HG02970 (cell line): ENCODE results near the gene CENPP.
"Not testable (repeated sequence)": the region's sequence is repeated elsewhere in the genome, so short reads cannot be mapped to it uniquely, and the experiment has no call there.

Source experiments
- ATAC-seq: cut with Tn5 transposase; IDR thresholded peaks from one replicate; pipeline ENCODE4 v1.9.1; 2021; ENCODE audit warnings: mild to moderate bottlenecking, moderate library complexity, moderate number of reproducible peaks; ENCODE audit not compliant: unreplicated experiment, low FRiP score

CENPP gene

DNA sequence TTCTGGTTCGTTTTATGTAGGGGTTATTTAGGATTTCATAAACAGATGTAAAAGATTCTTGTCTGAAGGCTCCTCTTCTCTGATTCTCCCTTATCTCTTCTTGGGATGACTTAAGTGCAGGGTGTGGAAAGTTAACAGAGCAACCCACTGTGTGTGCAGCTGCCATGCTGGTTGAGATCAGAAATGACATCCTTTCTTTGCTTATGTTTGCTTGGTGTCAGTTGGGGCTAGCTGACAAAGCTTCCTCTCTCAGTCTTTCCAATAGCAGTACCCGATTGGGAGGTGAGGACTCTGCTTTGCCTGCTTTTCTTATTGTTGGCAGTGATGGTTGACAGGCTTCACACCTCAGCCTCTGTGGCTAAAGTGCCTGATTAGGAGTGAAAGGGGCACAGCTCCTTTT lies 52.1 kb downstream of the CENPP start:
- ATAC-seq, result no peak

DNA sequence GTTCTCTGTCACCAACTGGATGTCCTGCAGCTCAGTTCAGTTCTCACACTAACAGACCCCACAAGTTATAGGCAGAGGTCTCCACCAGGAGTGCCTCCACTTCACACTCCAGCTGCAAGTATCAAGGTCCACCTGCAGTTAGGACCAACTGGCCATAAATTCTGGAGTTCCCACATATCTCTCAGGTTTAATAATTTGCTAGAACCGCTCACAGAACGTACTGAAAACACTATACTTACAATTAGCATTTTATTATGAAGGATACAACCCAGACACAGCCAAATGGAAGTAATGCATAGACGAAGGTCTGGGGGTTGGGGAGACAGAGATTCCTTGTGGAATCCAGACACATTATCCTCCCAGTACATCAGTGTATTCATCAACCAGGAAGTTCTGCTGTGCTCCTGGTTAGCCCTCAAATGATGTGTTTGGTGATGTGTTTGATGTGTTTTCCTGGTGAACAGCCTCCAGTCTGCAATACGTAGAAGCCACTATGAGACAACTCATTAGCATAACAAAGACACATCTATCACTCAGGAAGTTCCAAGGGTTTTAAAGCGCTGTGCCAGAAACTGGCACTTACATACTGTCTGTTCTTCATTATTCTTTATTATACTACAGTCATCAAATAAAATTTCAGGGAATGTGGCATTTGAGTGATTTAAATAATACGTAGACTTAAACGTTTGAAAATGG lies 53.3 kb downstream of the CENPP start:
- no peak for ATAC-seq

DNA sequence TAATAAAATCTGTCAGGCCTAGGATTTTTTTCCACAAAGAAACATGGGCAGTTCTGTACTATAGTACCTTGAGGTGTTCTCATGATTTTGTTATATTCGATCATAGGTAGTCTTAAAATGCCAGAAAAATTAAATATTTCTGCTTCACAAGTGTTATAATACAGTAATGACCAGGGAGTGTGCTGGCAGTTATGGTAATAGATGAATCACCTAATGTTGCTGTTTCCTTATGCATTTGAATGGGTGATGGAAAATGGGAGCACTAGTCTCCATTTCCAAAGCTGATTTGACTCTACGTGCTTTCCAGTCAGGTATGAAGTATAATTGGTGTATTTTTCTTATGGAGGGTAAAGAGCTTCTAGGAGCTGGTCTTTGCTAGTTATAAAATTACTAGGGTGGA lies 54.9 kb downstream of the CENPP start:
- no peak for ATAC-seq

DNA sequence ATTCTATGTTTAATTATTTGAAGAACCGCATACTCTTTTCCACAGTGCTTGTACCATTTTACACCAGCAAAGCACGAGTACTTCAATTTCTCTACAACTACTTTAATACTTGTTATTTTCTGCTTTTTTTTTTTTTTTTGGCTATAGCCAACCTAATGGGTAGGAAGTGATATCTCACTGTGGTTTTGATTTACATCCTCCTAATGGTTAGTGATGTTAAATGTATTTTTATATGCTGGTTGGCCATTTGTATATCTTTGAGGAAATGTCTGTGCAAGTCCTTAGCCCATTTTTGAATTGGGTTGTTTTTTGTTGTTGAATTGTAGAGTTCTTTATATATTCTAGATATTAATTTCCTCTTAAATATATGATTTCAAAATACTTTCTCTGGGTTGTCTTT lies 56.0 kb downstream of the CENPP start:
- ATAC-seq, result no peak

DNA sequence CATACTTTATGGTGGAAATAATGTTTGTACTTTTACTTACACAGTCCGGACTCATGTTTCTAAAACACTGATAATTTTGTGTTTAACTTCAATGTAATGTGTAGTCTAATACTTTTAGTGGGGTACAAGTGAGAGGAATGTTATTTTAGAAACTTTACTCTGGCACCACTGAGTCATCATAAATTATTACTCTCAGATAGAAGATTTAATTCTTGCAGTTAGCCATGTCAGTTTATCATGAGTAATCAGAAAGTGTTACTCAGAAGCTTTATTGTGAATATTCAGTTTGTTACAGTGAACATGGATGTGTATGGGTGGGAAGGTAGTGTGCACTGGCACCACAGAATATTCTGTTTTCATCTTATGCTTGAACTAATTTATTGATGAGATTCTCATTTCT lies 58.6 kb downstream of the CENPP start:
- ATAC-seq, result no peak

DNA sequence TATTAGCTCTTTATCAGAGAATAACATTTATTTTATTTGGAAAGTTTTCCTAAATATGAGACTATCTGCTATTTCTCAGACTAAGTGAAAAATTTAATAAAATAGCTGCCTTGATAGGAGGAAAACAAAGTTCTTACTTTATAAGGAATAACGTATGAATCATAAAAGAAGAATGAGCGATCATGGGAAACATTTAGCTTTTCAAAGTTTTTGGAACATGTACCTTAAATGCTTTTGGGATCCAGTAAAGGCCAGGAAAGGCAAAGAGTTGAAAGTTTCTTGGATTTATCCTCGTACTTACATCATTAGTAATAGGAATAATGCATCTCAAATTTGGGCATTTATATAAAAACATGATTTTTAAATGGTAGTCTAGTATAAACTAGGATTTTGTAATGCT lies 59.2 kb downstream of the CENPP start:
- no peak for ATAC-seq

DNA sequence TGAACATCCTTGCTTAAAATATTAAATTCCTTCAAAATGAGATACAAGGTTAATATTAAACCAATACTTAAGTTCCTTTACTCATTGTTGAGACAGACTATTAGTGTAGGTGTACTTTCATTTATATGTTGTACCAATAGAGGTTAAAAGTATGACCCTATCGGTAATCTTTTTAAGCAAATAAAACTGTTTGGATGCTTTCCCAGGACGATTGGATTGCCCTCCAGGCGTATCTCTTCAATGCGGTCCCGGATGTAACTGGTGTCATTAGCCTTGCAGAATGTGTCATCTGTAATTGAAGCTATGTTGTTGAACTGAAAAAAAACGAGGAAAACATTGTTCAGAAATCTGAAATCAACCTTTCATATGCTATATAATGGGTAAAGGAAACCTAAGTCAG lies 59.7 kb downstream of the CENPP start:
- no peak for ATAC-seq

DNA sequence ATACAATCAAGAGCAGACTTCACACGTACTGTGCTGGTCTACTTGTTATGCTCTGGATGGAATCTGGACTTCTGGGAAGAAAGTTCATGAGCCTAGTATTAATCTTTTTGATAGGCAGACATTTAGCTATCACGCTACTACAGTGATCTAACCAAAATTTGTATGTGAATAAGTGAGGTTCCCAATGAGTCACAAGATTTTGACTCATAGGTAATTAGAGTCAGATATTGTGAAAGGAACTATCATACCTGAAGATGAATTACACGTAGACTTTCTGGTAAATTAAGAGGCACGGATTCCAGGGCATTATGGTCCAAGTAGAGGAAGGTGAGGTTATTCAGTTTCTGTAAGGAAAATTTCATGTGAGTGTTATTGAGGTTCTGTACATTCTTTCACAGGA lies 60.2 kb downstream of the CENPP start:
- no peak for ATAC-seq

DNA sequence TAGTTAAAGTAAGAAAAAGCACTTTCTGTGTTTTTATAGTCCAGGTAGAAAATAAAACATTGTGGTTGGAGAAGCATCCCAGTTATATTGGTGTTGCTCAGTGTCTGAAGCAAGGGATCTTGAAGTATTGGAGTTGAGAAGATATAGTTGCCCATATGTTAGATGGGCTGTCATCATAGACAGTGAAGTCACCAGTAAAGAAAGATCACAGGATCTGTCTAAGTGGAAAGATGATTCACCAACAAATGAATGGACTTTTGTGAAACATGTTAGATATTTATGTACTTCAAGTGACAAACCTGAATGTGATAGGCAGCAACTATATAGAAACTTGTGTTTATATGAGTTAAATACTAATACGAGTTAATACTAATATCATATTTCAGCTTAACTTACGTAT lies 66.9 kb downstream of the CENPP start:
- no peak for ATAC-seq

DNA sequence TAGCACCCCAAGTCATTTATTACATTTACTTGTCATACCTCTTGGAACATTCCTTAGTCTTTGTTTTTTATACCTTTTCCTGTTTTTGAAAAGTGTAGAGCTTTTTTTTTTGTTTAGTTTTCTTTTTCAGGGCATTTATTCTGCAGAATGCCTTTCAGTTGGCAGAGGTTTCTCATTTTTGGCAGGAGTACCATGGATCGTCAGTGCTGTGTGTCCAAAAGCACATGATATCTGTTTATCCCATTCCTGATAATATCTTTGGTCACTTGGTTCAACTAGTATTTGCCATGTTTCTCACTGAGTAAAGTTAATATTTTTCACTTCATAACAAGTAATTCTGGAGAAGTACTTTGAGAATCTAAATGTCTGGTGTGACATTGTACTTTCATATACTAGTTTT lies 67.9 kb downstream of the CENPP start:
- ATAC-seq, result no peak

DNA sequence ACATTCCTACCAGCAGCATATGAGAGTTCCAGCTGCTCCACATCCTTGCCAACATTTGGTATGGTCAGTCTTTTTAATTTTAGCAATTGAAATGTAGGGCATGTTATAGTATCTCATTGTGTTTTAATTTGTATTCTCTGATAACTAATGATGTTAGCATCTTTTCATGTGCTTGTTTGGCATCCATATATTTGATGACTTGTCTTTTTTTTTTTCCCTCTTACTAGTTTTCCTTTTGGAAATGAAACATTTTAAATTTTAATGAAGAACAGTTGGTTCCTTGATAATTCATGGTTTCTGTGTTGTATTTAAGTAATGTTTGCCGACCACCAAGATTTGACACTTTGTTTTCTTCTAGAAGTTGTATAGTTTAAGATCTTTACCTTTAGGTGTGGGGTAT lies 69.9 kb downstream of the CENPP start:
- ATAC-seq, result no peak

DNA sequence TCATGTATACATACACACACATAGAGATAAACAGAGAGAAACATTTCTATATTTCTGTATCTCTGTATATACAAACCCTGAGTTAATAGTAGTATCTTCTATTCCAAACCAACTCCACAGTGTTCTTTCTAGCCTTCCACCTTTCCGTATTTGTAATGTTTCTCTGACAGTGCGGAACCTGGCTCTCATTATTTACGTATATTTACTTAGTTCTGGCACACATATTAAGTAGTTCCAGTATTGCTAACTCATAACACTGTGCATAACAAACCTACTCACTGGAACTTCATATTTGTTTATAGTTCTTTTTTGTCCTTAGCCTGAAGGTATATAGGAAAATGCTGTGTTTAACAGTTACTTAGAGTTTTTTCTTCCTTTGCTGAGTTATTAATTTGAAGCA lies 72.1 kb downstream of the CENPP start:
- no peak for ATAC-seq

DNA sequence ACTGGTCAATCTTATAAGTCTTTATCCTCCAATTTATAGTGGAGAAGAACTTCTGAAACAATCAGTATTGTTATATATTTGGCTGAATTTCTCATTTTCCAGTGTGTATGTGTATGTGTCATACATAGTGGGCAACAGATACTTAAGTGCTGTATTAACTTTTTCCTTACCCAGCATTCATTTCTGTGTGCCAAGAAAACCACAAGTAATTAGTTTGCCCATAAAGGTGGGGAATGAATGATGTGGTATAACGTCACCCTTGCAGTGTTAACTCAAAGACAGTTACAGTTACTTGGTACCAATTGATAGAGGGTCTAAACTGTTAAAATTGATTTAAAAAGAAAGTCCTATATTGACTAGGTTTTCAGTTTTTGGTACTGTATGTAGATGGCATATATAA lies 76.6 kb downstream of the CENPP start:
- no peak for ATAC-seq

DNA sequence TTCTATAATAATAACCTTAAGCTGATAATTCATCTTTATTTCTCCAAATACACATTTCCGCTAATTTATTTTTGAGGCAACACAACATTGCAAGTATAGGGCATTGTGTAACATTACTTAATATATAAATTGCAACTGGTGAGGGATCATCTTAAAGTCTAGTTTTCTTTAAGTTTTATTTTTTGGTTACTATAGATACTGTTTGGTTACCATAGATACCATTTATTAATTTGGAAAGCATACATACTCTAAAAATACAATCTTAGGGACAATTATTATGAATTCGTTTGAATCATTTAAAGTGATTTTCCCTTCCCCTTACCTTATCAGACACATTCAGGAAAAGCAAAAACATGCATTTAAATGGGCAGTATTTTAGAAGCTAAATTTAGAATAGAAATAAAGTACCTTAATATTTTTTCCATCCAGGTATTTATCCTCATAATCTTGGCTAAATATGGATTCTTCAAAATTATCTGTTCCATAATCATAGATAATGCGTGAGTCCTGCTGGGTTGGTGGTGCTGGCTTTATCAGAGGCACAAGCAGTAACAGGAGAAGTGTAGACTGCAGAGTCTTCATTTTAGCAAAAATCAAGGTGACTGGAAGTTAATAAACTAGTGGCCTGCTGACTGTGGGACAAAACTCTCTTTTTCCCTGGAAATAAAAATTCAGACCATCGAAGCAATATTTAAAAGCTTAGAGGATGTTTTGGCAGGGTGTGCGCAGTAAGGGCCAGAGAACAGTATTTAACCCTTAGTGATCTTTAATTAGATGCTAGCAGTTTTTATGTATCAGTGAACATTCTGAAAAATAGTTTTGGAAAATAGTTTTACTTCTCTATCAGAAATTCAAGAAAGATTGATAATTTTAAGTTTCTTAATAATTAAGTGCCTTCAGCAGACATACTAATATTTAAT lies 77.3 kb downstream of the CENPP start:
- ATAC-seq, result no peak

DNA sequence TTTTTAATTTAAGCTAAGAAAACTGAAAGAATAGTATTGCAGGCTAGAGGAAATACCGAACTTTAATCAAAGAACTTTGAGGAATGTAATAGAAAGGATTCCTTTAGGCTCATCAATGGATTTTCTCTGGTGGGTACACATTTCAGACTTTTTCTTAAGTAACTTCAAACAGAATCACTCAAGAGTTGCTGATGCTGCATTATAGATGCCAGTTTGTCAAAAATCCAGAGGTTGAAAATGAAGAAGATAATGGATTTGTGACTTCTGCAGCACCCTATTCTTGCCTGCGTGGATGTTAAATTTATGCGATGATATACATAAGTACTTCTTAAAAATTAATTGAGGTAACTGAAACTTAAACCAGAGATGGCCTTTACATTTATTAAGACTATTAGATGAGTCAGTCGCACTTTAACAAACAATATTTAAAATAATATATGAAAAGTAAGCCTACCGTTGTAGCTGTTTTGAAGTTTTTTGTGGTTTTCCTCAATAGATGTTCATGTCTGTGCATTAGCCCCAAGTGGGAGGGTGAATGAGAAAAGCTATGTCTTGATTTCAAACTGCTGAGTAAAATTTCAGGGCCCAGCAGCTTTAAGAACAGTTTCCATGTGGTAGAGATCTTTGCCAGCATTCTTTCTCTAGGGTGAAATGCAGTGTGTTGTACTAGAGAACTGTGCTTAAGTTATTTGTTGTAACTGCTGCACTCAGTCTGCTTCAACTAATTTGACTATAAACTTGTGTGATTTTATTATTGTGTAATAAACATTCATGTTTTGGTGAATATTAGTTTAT lies 78.5 kb downstream of the CENPP start, which contains the start of gene OGN:
OGN (minus strand) TSS at position 537 of the 795 bp plus-strand sequence. CDS start 1,171 bp downstream, outside the sequence.
- no peak for ATAC-seq

DNA sequence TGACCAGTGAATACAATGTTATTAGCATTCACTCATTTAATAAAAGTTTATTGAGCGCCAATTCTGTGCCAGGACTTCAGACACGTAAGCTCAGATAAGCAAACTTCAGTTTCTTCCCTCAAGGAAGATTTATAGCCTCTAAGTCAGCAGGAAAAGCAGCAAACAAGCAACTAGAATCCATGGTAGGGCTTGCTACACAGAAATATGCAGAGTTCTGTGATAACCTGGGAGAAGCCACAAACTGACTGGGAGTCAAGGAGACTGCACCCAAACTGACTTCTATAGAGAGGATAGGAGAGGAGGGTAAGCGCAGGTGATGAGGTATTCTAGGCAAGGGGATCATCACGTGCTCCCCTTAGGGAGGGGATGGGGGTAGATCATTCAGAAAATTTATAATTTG lies 80.1 kb downstream of the CENPP start:
- no peak for ATAC-seq

DNA sequence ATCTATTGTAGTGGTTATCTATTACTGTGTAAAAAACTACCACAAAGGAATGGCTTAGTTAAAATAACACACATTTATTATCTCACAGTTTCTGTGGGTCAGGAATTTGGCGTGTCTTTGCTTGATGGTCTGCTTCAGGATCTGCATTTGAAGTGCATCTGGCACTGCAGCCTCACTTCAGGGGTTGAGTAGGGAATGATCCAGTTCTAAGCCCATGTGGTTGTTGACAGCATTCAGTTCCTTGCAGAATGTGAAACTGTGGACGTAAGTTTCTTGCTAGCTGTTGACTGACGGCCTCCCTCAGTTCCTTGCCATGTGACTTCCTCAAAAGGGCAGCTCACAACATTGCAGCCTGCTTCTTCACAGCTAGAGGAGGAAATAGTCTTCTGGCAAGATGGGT lies 80.7 kb downstream of the CENPP start:
- ATAC-seq, result no peak

DNA sequence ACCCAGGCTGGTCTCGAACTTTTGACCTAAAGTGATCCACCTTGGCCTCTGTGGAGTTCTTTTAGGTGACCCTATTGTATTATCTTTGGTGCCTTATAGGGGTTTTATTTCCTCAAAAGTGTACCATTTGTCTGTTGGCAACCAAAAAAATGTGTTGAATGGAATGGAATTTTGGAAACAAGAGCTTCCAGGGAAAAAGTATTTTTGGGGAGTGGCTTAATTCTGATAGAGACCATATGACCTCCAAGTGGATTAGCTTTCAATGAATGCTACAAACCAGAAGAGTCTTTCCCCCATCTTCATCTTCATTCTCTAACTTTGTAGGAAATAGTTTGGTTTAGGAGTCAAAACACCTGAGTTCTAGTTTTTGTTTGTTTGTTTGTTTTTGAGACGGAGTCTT lies 82.1 kb downstream of the CENPP start:
- ATAC-seq, result no peak

DNA sequence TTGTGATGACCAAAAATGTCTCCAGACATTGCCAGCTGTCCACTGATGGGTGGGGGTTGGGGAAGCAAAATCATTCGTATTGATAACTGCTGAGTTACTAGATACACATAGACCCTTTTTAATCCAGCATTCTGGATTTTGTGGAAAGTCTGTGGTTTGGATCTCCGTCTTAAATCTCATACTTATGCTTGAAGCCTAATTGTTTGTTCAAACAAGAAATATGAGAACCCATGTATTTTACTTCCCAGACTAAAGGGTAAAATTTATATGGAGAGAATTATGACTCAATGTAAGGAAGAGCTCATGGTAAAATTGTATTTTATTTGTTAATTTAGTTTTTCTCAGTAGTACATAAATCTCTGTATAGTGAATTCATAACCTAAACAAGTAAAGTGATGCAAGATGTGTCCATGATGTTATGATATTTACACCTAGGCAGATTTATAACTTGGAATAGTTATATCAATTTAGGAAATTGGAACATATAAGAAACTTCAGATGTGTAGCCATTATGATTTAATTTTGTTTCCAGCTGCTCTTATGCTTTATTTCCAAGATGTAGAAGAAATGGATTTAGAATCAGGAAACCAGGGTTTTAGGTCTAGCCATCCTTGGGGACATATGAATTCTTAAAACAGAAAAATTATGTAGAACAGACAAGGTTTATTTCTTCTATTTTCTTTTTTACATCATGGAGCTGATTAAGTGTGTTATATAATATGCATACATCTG lies 83.2 kb downstream of the CENPP start:
- ATAC-seq, result no peak

DNA sequence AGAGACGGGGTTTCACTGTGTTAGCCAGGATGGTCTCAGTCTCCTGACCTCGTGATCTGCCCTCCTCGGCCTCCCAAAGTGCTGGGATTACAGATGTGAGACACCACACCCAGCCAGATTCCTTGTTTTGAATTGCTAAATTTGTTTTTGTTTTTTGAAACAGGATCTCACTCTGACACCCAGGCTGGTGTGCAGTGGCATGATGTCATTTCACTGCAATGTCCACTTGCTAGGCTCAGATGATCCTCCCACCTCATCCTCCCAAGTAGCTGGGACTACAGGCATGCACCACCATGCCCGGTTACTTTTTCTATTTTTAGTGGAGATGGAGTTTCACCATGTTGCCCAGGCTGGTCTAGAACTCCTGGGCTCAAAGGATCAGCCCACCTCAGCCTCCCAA lies 85.4 kb downstream of the CENPP start:
- not testable (repeated sequence) for ATAC-seq
